Measurements from ENCODE around the gene MED12L.

Gene MED12L

DNA sequence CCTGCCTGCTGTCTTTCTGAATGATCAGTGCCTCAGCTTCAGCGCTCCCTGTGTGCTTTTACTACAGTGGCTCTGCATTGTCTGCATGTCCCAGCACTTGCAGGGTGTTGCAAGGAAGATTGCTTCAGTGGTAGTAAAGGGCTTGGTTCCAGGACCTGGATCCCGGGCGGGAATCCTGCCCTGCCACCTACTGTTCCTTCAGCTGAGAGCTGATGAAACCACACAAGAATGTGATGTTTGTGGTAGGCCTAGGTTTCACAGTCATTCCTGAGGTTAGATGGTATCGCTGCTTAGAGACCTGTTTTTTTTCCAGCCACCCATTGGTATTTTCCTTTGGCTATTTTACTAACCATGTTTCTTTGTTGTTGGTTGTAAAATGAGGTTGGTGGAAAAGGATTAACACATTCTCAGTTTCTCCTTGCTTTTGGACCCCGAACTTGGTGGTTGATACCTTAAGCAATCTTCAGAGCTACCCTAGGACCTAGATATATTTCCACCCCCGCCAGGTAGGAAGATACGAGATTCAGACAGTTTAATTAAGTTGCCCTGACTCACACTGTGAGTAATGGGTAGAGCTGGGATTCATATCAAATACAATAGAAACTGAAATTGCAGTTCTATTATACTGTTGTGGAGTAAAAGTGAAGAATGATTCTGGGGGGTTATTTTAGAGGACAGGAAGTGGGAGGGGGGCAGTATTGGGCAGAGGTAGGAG lies 219.8 kb downstream of the MED12L start (continued):
- TF ChIP-seq KLF8 (tag by site-specific recombination; IDR thresholded peaks at IDR 0.05) = peak; percentile 53; the same call in 1 of the 2 replicates

- no peaks in the 10 kb centered on the region for H3K4me1 ChIP-seq (ENCODE audit: control insufficient read depth, insufficient read depth, low read length)
- ChIA-PET CTCF (interaction anchor here (0.5 to 3.2 kb wide), 6 partner anchors 13 to 64 kb away, joined by 3 to 8 read pairs (median 3); no protein-coding TSS in a partner anchor), POLR2A (no interaction called here)
- no peaks in the 10 kb centered on the region for H3K36me3 ChIP-seq (ENCODE audit: control insufficient read depth in 2 of 2, insufficient read depth in 1 of 2, low read length in 2 of 2)
- H3K27ac ChIP-seq (ENCODE audit: extremely low read depth, low read depth, low read length) = no peak overlapping the region
- TF ChIP-seq GLIS2 (tag by site-specific recombination; IDR thresholded peaks at IDR 0.05) (no peak), ZNF426 (tag by site-specific recombination; IDR thresholded peaks at IDR 0.05) (no peak), ZNF558 (tag by site-specific recombination; IDR thresholded peaks at IDR 0.05) (no peak), ZFHX2 (tag by site-specific recombination; conservative IDR thresholded peaks at IDR 0.05) (no peak), ZNF776 (tag by site-specific recombination; IDR thresholded peaks at IDR 0.05; ENCODE audit: borderline replicate concordance) (no peak), ZNF843 (tag by site-specific recombination; IDR thresholded peaks at IDR 0.05) (no peak), ZEB2 (tag by site-specific recombination; IDR thresholded peaks at IDR 0.05) (no peak), ZNF175 (tag by site-specific recombination; IDR thresholded peaks at IDR 0.05) (no peak), CTCF (tag by site-specific recombination; IDR thresholded peaks at IDR 0.05) (no peak), ZNF114 (tag by site-specific recombination; IDR thresholded peaks at IDR 0.05) (no peak), ZNF670 (tag by site-specific recombination; IDR thresholded peaks at IDR 0.05; ENCODE audit: low read depth) (no peak), ZNF777 (tag by site-specific recombination; IDR thresholded peaks at IDR 0.05; ENCODE audit: borderline replicate concordance) (no peak), MYNN (tag by site-specific recombination; IDR thresholded peaks at IDR 0.05; ENCODE audit: borderline replicate concordance) (no peak), ZFP37 (tag by site-specific recombination; IDR thresholded peaks at IDR 0.05) (no peak), ZNF341 (tag by site-specific recombination; IDR thresholded peaks at IDR 0.05; ENCODE audit: low read depth) (no peak), ZNF639 (tag by site-specific recombination; IDR thresholded peaks at IDR 0.05) (no peak)
- H3K4me3 ChIP-seq (ENCODE audit: low read depth, low read length) = no peak overlapping the region
- H3K9me3 ChIP-seq (ENCODE audit: control insufficient read depth, insufficient read depth, low read depth, low read length) = no peaks in the 10 kb centered on the region
Observed at GRCh38 chr3:151305775-151306151, 220.3 kb downstream of the MED12L start.

- no peak overlapping the region for H3K27ac ChIP-seq (ENCODE audit: extremely low read depth, low read depth, low read length)
- H3K4me1 ChIP-seq (ENCODE audit: control insufficient read depth, insufficient read depth, low read length) = no peaks in the 10 kb centered on the region
- POLR2A ChIA-PET = no interaction called here
- no peak overlapping the region for H3K4me3 ChIP-seq (ENCODE audit: low read depth, low read length)
- H3K9me3 ChIP-seq (ENCODE audit: control insufficient read depth, insufficient read depth, low read depth, low read length) = no peaks in the 10 kb centered on the region
- no peaks in the 10 kb centered on the region for H3K36me3 ChIP-seq (ENCODE audit: control insufficient read depth in 2 of 2, insufficient read depth in 1 of 2, low read length in 2 of 2)
- TF ChIP-seq ZNF391 (tag by site-specific recombination; IDR thresholded peaks at IDR 0.05; ENCODE audit: borderline replicate concordance, low read depth) (no peak), MYNN (tag by site-specific recombination; IDR thresholded peaks at IDR 0.05; ENCODE audit: borderline replicate concordance) (no peak), ZNF174 (tag by site-specific recombination; IDR thresholded peaks at IDR 0.05) (no peak), ZNF266 (tag by site-specific recombination; IDR thresholded peaks at IDR 0.05; ENCODE audit: low read depth) (no peak), REPIN1 (tag by site-specific recombination; IDR thresholded peaks at IDR 0.05; ENCODE audit: low read depth) (no peak), ZBTB8A (tag by site-specific recombination; IDR thresholded peaks at IDR 0.05) (no peak), ZNF274 (IDR thresholded peaks at IDR 0.05; ENCODE audit: low read length) (no peak), ZNF274 (tag by site-specific recombination; IDR thresholded peaks at IDR 0.05; ENCODE audit: borderline replicate concordance) (no peak), ZSCAN30 (tag by site-specific recombination; IDR thresholded peaks at IDR 0.05) (no peak)
- TF ChIP-seq, protein P1, sequence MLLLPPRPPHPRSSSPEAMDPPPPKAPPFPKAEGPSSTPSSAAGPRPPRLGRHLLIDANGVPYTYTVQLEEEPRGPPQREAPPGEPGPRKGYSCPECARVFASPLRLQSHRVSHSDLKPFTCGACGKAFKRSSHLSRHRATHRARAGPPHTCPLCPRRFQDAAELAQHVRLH (tag by site-specific recombination; IDR thresholded peaks at IDR 0.05) = no peak
- CTCF ChIA-PET = interaction anchor here (0.5 to 3.2 kb wide), 3 partner anchors 13 to 64 kb away, joined by 3 to 8 read pairs (median 3); no protein-coding TSS in a partner anchor
Observed at GRCh38 chr3:151306168-151306810, 220.8 kb downstream of the MED12L start.

Data from HEK293 (cell line).